Fibroblast of skin of scalp (primary cell): ENCODE measurements around the gene OPCML.

Source experiments
- DNase-seq: peaks from one replicate; pipeline ENCODE4 v3.0.0-alpha.2; 2013

OPCML gene

GRCh38 chr11:133118563-133119268 lies 413.6 kb downstream of the OPCML start:
- no peak for DNase-seq

GRCh38 chr11:133115099-133115498 lies 417.2 kb downstream of the OPCML start:
- DNase-seq, result no peak

GRCh38 chr11:133107763-133108162 lies 424.5 kb downstream of the OPCML start:
- no peak for DNase-seq

GRCh38 chr11:133107136-133107535 lies 425.2 kb downstream of the OPCML start:
- no peak for DNase-seq

GRCh38 chr11:133106417-133106816 lies 425.9 kb downstream of the OPCML start:
- no peak for DNase-seq

- no peak for DNase-seq
These were observed 428.1 kb downstream of the OPCML start for GRCh38 chr11:133104009-133104744.

GRCh38 chr11:133096981-133097380 lies 435.3 kb downstream of the OPCML start:
- DNase-seq, result no peak

GRCh38 chr11:133086518-133086917 lies 445.8 kb downstream of the OPCML start:
- no peak for DNase-seq

- peak; percentile 70 for DNase-seq
These were observed 449.3 kb downstream of the OPCML start for GRCh38 chr11:133082841-133083488.

- DNase-seq, result peak; percentile 28
These were observed 449.9 kb downstream of the OPCML start for GRCh38 chr11:133082453-133082781.

- no peak for DNase-seq
These were observed 450.4 kb downstream of the OPCML start for GRCh38 chr11:133081730-133082452.

- no peak for DNase-seq
These were observed 451.3 kb downstream of the OPCML start for GRCh38 chr11:133081020-133081419.

GRCh38 chr11:133078591-133079404 lies 453.5 kb downstream of the OPCML start:
- peak; percentile 36 for DNase-seq

- DNase-seq, result no peak
These were observed 454.3 kb downstream of the OPCML start for GRCh38 chr11:133078012-133078411.

GRCh38 chr11:133075351-133075750 lies 456.9 kb downstream of the OPCML start:
- DNase-seq, result no peak

GRCh38 chr11:133072858-133073582 lies 459.3 kb downstream of the OPCML start:
- DNase-seq, result no peak

GRCh38 chr11:133072378-133072777 lies 459.9 kb downstream of the OPCML start:
- no peak for DNase-seq

GRCh38 chr11:133070791-133071190 lies 461.5 kb downstream of the OPCML start:
- no peak for DNase-seq

- no peak for DNase-seq
These were observed 462.1 kb downstream of the OPCML start for GRCh38 chr11:133070021-133070713.

- peak; percentile 64 for DNase-seq
These were observed 466.3 kb downstream of the OPCML start for GRCh38 chr11:133065847-133066485.
